ENCODE data around the gene PRSS8.

PRSS8 gene

GRCh38 chr16:31087481-31087880, 48.0 kb downstream of the PRSS8 start:
- no peak overlapping the region for H3K4me3 ChIP-seq (ENCODE audit: insufficient read depth in 1 of 2, low read depth in 1 of 2, low read length in 2 of 2)
- no peak overlapping the region for H3K14ac ChIP-seq (ENCODE audit: low read length in 2 of 2)
- no peak overlapping the region for H4K91ac ChIP-seq (ENCODE audit: low read length)
- H3K36me3 ChIP-seq (ENCODE audit: control insufficient read depth in 1 of 2, insufficient read depth in 2 of 2, low read depth in 1 of 2, low read length in 2 of 2) = peaks cover 84 to 88% of the 10 kb centered on the region in 2 experiments
- no peak overlapping the region for H2BK15ac ChIP-seq (ENCODE audit: low read depth, poor library complexity, severe bottlenecking)
- peaks cover 45% of the 10 kb centered on the region for H3K79me1 ChIP-seq (replicated peaks; ENCODE audit: low read length, poor library complexity, severe bottlenecking)
- no peak overlapping the region for H2AK5ac ChIP-seq (ENCODE audit: low read length, severe bottlenecking)
- H3K4me1 ChIP-seq (ENCODE audit: control insufficient read depth, insufficient read depth, low read depth, low read length) = peaks cover 32% of the 10 kb centered on the region
- H3K18ac ChIP-seq (ENCODE audit: low read depth in 1 of 2, low read length in 2 of 2) = no peak overlapping the region
- no peak for DNase-seq
- H3K27me3 ChIP-seq (ENCODE audit: control insufficient read depth in 1 of 2, insufficient read depth in 1 of 2, low read length in 2 of 2) = no peaks in the 10 kb centered on the region
- no peak overlapping the region for H2AFZ ChIP-seq (ENCODE audit: low read depth, low read length)
- no peak overlapping the region for H3K4ac ChIP-seq (ENCODE audit: low read depth in 1 of 2, low read length in 2 of 2)
- no peak overlapping the region for H3K4me2 ChIP-seq (ENCODE audit: low read length, poor library complexity, severe bottlenecking)
- H3K23ac ChIP-seq (ENCODE audit: low read length in 2 of 2) = no peak overlapping the region
- H4K8ac ChIP-seq (ENCODE audit: low read length) = no peak overlapping the region
- H2BK120ac ChIP-seq (ENCODE audit: low read depth, low read length) = no peak overlapping the region
- no peak overlapping the region for H2BK12ac ChIP-seq (ENCODE audit: low read length in 2 of 2)
- no peak overlapping the region for H3K27ac ChIP-seq (ENCODE audit: low read length, poor library complexity, severe bottlenecking)
- H3K9ac ChIP-seq (ENCODE audit: low read length) = peak overlapping the region; percentile 43
- H2BK5ac ChIP-seq (ENCODE audit: low read depth, low read length, poor library complexity, severe bottlenecking) = no peak overlapping the region
- no peaks in the 10 kb centered on the region for H3K9me3 ChIP-seq (ENCODE audit: control insufficient read depth, low read length)
- 96% methylated on average over 8 of the region's 8 CpGs for WGBS

- DNase-seq = no peak
- WGBS = 88% methylated on average over 6 of the region's 6 CpGs
- Histone ChIP-seq H3K4me1 (ENCODE audit: control insufficient read depth, insufficient read depth, low read depth, low read length) (peaks cover 38% of the 10 kb centered on the region), H3K18ac (ENCODE audit: low read depth in 1 of 2, low read length in 2 of 2) (no peak overlapping the region), H3K9ac (ENCODE audit: low read length) (no peak overlapping the region), H3K9me3 (ENCODE audit: control insufficient read depth, low read length) (no peaks in the 10 kb centered on the region), H4K91ac (ENCODE audit: low read length) (no peak overlapping the region), H3K4ac (ENCODE audit: low read depth in 1 of 2, low read length in 2 of 2) (no peak overlapping the region), H2AK5ac (ENCODE audit: low read length, severe bottlenecking) (no peak overlapping the region), H3K27ac (ENCODE audit: low read length, poor library complexity, severe bottlenecking) (no peak overlapping the region), H2BK12ac (ENCODE audit: low read length in 2 of 2) (no peak overlapping the region), H3K36me3 (ENCODE audit: control insufficient read depth in 1 of 2, insufficient read depth in 2 of 2, low read depth in 1 of 2, low read length in 2 of 2) (peaks cover 93% of the 10 kb centered on the region in 2 experiments), H2BK120ac (ENCODE audit: low read depth, low read length) (no peak overlapping the region), H3K4me3 (ENCODE audit: insufficient read depth in 1 of 2, low read depth in 1 of 2, low read length in 2 of 2) (no peak overlapping the region), H3K27me3 (ENCODE audit: control insufficient read depth in 1 of 2, insufficient read depth in 1 of 2, low read length in 2 of 2) (no peaks in the 10 kb centered on the region), H4K8ac (ENCODE audit: low read length) (no peak overlapping the region), H3K79me1 (replicated peaks; ENCODE audit: low read length, poor library complexity, severe bottlenecking) (peaks cover 45% of the 10 kb centered on the region), H3K4me2 (ENCODE audit: low read length, poor library complexity, severe bottlenecking) (no peak overlapping the region), H3K14ac (ENCODE audit: low read length in 2 of 2) (no peak overlapping the region), H2BK15ac (ENCODE audit: low read depth, poor library complexity, severe bottlenecking) (no peak overlapping the region), H2AFZ (ENCODE audit: low read depth, low read length) (no peak overlapping the region), H2BK5ac (ENCODE audit: low read depth, low read length, poor library complexity, severe bottlenecking) (no peak overlapping the region), H3K23ac (ENCODE audit: low read length in 2 of 2) (no peak overlapping the region)
Measured at GRCh38 chr16:31086629-31086906, 49.0 kb downstream of the PRSS8 start.

GRCh38 chr16:31085873-31086628, 49.5 kb downstream of the PRSS8 start:
- Histone ChIP-seq H3K27me3 (ENCODE audit: control insufficient read depth in 1 of 2, insufficient read depth in 1 of 2, low read length in 2 of 2) (no peaks in the 10 kb centered on the region), H2BK5ac (ENCODE audit: low read depth, low read length, poor library complexity, severe bottlenecking) (no peak overlapping the region), H2AFZ (ENCODE audit: low read depth, low read length) (no peak overlapping the region), H3K27ac (ENCODE audit: low read length, poor library complexity, severe bottlenecking) (no peak overlapping the region), H3K18ac (ENCODE audit: low read depth in 1 of 2, low read length in 2 of 2) (no peak overlapping the region), H3K23ac (ENCODE audit: low read length in 2 of 2) (no peak overlapping the region), H3K14ac (ENCODE audit: low read length in 2 of 2) (no peak overlapping the region), H3K4ac (ENCODE audit: low read depth in 1 of 2, low read length in 2 of 2) (no peak overlapping the region), H3K4me3 (ENCODE audit: insufficient read depth in 1 of 2, low read depth in 1 of 2, low read length in 2 of 2) (no peak overlapping the region), H3K4me1 (ENCODE audit: control insufficient read depth, insufficient read depth, low read depth, low read length) (peaks cover 39% of the 10 kb centered on the region), H3K9me3 (ENCODE audit: control insufficient read depth, low read length) (no peaks in the 10 kb centered on the region), H3K4me2 (ENCODE audit: low read length, poor library complexity, severe bottlenecking) (no peak overlapping the region), H2BK120ac (ENCODE audit: low read depth, low read length) (no peak overlapping the region), H4K8ac (ENCODE audit: low read length) (no peak overlapping the region), H3K79me1 (replicated peaks; ENCODE audit: low read length, poor library complexity, severe bottlenecking) (peaks cover 50% of the 10 kb centered on the region), H2BK15ac (ENCODE audit: low read depth, poor library complexity, severe bottlenecking) (no peak overlapping the region), H3K36me3 (ENCODE audit: control insufficient read depth in 1 of 2, insufficient read depth in 2 of 2, low read depth in 1 of 2, low read length in 2 of 2) (peaks cover 94% of the 10 kb centered on the region in 2 experiments), H2BK12ac (ENCODE audit: low read length in 2 of 2) (no peak overlapping the region), H4K91ac (ENCODE audit: low read length) (no peak overlapping the region), H3K9ac (ENCODE audit: low read length) (no peak overlapping the region), H2AK5ac (ENCODE audit: low read length, severe bottlenecking) (no peak overlapping the region)
- DNase-seq = no peak
- WGBS = 94% methylated on average over 18 of the region's 18 CpGs

GRCh38 chr16:31085411-31085810, 50.1 kb downstream of the PRSS8 start:
- Histone ChIP-seq H2BK5ac (ENCODE audit: low read depth, low read length, poor library complexity, severe bottlenecking) (no peak overlapping the region), H3K4me1 (ENCODE audit: control insufficient read depth, insufficient read depth, low read depth, low read length) (peaks cover 32% of the 10 kb centered on the region), H3K14ac (ENCODE audit: low read length in 2 of 2) (no peak overlapping the region), H3K27ac (ENCODE audit: low read length, poor library complexity, severe bottlenecking) (no peak overlapping the region), H4K91ac (ENCODE audit: low read length) (no peak overlapping the region), H2BK15ac (ENCODE audit: low read depth, poor library complexity, severe bottlenecking) (no peak overlapping the region), H2BK12ac (ENCODE audit: low read length in 2 of 2) (no peak overlapping the region), H3K23ac (ENCODE audit: low read length in 2 of 2) (no peak overlapping the region), H3K4me3 (ENCODE audit: insufficient read depth in 1 of 2, low read depth in 1 of 2, low read length in 2 of 2) (no peak overlapping the region), H2AFZ (ENCODE audit: low read depth, low read length) (no peak overlapping the region), H3K9ac (ENCODE audit: low read length) (no peak overlapping the region), H3K18ac (ENCODE audit: low read depth in 1 of 2, low read length in 2 of 2) (no peak overlapping the region), H3K27me3 (ENCODE audit: control insufficient read depth in 1 of 2, insufficient read depth in 1 of 2, low read length in 2 of 2) (no peaks in the 10 kb centered on the region), H4K8ac (ENCODE audit: low read length) (no peak overlapping the region), H3K9me3 (ENCODE audit: control insufficient read depth, low read length) (no peaks in the 10 kb centered on the region), H3K4me2 (ENCODE audit: low read length, poor library complexity, severe bottlenecking) (no peak overlapping the region), H3K4ac (ENCODE audit: low read depth in 1 of 2, low read length in 2 of 2) (no peak overlapping the region), H2AK5ac (ENCODE audit: low read length, severe bottlenecking) (no peak overlapping the region), H2BK120ac (ENCODE audit: low read depth, low read length) (no peak overlapping the region), H3K36me3 (ENCODE audit: control insufficient read depth in 1 of 2, insufficient read depth in 2 of 2, low read depth in 1 of 2, low read length in 2 of 2) (peaks cover 94 to 96% of the 10 kb centered on the region in 2 experiments), H3K79me1 (replicated peaks; ENCODE audit: low read length, poor library complexity, severe bottlenecking) (peaks cover 56% of the 10 kb centered on the region)
- 87% methylated on average over 8 of the region's 8 CpGs for WGBS
- no peak for DNase-seq
